NCI-H82 (cell line): ENCODE results near the gene IZUMO4.

ENCODE experiments used
- DNase-seq: peaks from one replicate; lab custom pipeline; 2025; lab: John Stamatoyannopoulos, UW

IZUMO4 gene

GRCh38 chr19:2058570-2059421 is 37.9 kb upstream of the IZUMO4 start:
- no peak for DNase-seq

DNA sequence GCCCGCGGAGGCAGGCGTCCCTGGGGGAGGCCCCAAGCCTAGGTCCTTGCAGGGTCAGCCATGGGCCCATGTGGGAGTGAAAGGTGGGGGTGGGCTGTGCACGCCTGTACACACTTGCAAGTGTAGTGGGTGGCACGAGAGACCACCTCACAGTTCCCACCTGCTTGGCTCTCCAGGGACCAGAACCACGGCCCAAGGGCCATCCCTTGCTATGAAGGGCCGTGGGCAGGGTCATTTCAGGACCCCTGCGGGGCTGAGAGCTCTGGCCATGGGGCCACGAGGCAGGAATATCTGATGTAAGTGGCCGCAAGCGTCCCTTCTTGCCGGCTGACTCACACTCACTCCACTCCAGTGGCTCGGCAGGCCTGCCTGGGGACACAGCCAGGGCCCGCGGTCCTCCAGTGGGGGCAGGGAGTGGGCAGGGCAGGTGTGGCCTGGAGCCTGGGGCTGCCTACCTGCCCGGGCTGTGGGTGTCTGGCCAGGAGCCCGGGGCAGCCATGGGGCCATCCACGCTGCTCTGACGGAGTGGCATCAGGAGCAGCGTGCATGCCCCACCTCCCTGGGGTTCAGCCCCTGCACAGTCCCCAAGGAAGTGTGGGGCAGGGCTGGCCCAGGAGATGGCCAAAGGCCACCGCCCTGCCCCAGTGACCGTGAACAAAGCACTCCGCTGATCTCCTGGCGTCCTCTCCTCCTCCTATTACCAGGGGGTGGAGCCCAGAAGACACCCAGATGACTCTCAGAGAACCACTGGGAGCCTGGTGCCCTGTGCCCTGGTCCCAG is 37.1 kb upstream of the IZUMO4 start:
- no peak for DNase-seq

DNA sequence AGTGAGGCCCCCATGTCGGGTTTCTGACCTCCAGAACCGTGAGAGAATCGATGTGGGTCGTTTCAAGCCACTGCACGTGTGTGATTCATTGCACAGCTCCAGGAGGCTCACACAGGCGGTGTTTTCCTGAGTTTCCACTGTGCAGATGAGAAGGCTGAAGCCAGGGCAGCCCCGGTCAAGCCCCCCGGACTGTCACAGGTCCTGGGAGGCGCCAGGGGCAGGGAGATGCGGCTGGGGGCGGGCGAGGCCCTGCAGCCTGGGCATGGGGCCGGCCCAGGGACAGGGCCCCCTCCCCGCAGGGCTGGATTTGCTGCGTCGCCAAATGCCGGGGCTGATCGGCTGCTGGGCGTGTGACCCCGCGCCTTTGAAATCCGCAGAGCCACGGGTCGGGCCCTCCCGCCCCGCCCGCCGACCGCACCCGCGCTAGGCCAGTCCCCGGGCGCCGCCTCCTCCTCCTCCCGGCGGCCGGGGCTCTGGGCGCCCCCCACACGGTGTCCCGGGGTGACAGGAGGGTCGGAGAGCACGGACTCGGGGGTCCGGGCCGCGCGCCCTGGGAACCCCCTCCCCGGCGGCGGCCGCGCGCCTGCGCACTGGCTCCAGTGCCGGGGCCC is 35.7 kb upstream of the IZUMO4 start:
- DNase-seq: peak; percentile 84

DNA sequence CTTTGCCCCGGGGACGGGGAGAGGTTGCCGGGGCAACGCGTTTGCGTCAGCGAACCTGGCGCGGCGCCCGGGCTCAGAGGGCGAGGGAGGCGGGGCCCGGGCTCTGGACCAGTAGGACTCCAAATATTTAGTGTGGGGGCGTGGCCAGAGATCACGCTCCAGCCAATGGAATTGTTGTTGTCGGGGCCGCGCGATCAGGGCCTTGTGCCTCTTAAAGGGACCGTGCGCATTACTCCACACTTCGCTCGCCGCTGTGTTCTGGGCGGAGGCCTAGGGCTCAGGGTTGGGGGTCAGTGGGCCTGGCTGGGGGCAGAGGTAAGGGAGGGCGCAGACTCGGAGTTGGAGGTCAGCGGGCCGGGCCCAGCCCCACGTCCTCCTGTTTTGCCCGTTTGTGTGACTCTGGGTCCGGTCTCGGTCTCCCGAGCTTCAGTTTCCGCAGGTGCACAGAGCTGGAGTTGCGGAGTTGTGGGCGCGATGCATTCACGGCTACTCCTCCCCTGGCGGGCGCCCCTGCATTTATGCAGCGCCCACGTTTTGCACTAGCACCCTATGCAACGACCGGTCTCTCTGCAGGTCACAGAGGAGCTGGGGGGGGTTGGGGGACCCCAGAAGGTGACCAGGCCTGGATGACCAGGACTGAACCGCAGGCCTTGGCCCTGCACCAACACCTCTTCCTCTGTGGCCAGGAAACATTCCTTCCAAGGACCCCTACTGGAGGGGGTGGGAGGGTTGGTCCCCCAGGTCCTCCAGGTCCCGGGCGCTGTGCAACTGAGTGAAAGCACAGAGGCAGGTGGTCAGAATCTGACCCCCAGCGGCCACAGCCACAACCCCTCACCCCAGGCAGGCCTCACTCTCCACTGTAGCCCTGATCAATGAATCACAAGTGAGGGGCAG is 35.0 kb upstream of the IZUMO4 start:
- DNase-seq: peak; percentile 99

- no peak for DNase-seq
Measured at GRCh38 chr19:2062389-2062729, 34.4 kb upstream of the IZUMO4 start.

DNA sequence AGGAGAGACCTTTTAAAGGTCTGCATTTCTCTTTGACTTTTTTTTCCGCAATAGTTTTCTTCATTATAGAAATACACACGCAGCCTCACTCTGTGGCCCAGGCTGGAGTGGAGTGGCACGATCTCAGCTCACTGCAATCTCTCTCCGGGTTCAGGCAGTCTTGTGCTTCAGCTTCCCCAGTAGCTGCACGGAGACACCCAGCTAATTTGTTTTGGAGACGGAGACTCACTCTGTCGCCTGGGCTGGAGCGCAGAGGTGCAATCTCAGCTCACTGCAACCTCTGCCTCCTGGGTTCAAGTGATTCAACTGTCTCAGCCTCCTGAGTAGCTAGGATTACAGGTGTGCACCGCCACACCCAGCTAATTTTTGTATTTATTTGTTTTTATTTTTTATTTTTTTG is 33.9 kb upstream of the IZUMO4 start:
- DNase-seq: no peak

DNA sequence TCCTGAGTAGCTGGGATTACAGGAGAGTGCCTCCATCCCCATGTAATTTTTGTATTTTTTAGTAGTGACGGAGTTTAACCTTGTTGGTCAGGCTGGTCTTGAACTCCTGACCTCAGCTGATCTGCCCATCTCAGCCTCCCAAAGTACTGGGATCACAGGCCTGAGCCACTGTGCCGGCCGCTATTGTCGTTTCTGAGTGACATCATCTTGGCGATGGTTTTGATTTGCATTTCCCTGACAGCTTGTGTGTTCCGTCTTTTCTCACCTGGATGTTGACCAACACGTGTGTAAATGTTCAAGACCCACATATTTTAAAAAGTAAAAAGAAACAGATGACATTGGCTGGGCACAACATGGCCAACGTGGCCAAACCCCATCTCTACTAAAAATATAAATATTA is 32.9 kb upstream of the IZUMO4 start:
- no peak for DNase-seq

DNA sequence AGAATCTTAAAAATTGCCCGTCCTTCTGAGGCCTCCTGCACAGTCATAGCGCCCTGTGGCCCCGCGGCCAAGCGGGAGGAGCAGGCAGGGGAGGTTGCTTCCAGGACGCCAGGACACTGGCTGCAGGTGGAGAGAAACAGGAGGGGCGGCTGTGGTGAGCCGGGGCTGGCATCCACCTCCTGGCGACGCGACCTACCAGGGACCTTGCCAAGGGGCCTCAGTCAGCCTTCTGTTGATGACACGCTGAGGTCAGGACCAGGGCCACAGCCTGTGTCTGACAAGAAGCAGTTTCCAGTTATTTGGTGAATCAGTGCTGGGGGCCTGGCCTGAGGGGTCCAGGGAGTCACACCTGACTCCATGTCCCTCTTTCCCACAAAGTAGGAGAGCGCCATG is 32.3 kb upstream of the IZUMO4 start:
- no peak for DNase-seq

GRCh38 chr19:2064788-2065524 is 31.8 kb upstream of the IZUMO4 start:
- DNase-seq: no peak

DNA sequence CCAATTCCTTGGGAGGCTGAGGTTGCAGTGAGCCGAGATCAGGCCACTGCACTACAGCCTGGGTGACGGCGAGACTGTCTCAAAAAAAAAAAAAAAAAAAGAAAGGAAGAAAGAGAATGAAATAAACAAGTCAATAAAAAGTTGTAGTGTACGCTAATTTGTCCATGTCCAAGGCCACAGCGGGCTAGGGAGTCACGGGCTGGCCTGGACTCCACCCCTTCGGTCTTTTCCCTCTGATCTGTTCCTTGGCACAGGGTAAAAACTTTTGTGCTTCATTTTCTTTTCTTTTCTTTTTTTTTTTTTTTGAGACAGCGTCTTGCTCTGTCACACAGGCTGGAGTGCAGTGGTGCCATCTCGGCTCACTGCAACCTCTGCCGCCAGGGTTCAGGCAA is 26.3 kb upstream of the IZUMO4 start:
- DNase-seq: no peak

GRCh38 chr19:2070986-2071673 is 25.6 kb upstream of the IZUMO4 start:
- no peak for DNase-seq

GRCh38 chr19:2072757-2073551 is 23.8 kb upstream of the IZUMO4 start:
- no peak for DNase-seq

- no peak for DNase-seq
Measured at GRCh38 chr19:2076526-2076944, 20.2 kb upstream of the IZUMO4 start.

DNA sequence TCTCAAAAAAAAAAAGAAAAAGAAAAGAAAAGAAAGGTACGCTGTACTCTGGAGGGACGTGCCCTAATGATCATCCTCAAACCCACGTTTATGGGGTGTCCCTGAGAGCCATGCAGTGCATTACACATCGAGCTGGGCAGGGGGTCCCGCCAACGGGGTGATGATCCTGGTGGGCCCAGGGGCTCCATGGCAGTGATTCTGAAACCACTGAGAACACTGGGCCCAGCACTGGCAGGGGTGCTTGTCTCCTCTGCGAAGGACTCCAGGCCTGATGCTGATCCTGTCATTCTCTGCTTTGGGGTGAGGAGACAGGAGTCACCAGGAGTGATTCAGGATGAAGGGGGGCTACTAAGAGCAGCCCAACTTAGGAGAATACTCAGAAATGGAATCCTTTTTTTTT is 19.3 kb upstream of the IZUMO4 start:
- no peak for DNase-seq

GRCh38 chr19:2077833-2078619 is 18.7 kb upstream of the IZUMO4 start:
- DNase-seq: no peak

DNA sequence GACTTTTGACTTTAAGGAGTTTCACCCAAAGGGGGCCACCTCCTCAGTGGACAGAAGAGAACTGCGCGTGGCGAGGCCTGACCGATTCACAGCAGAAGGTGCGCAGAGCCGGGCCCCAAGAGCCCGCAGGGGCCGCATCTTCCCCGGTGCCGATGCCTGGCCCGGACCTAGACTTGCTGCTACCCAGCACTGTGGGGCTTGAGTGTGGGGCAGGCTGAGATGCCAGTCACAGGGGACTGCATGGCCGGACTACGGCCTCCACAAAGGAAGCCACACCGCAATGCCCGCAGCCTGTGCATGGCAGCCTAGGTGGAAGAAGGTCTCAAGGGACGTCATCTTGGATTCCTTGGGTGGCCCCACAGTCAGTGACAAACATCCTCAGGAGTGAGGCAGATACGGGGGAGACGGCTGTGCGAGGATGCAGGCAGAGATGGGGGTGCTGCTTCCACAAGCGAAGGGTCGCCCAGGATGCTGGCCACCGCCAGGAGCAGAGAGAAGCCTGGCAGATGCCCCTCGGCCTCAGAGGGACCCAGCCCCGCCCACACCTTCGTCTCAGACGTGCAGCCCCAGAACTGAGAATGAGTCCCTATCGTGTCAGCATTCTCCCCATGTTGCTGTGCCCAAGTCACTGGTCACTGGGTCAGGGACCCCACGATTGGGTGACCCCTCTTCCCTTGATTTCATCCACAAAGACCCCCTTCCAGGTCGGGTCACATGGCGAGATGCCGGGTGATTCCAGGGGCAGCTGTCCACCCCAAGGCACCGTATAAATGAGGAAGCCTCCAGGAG is 17.4 kb upstream of the IZUMO4 start:
- DNase-seq: no peak

GRCh38 chr19:2079865-2080301 is 16.8 kb upstream of the IZUMO4 start:
- no peak for DNase-seq

GRCh38 chr19:2080336-2080988 is 16.3 kb upstream of the IZUMO4 start:
- DNase-seq: no peak
